ENCODE results near the gene FYN.

FYN gene

GRCh38 chr6:111831408-111831807 lies 41.8 kb downstream of the FYN start:
- no peak for DNase-seq (ENCODE audit: low read depth)

GRCh38 chr6:111829998-111830397 lies 43.3 kb downstream of the FYN start:
- no peak for DNase-seq (ENCODE audit: low read depth)

DNA sequence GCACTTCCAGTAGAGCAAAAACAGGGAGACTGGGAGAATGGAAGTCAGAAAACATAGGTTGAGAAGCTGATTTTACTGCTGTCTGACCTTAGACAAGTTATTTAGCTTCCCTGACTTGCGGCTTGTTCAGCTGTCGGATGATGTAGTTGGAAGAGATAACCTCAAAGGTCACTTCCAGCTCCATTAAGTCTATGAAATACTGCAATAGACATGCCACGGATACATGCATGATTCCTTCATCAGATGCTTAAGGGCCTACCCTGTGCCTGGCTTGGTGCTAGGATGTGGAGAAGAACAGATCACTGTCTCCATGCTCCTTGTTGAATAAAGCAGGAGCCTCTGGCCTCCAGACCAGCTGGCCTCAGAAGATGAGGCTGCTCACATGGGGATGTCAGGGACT lies 43.7 kb downstream of the FYN start:
- peak; percentile 75 for DNase-seq (ENCODE audit: low read depth)

- no peak for DNase-seq (ENCODE audit: low read depth)
These were observed 44.4 kb downstream of the FYN start for GRCh38 chr6:111828809-111829208.

- no peak for DNase-seq (ENCODE audit: low read depth)
These were observed 47.7 kb downstream of the FYN start for GRCh38 chr6:111825439-111826086.

GRCh38 chr6:111824608-111825337 lies 48.5 kb downstream of the FYN start:
- DNase-seq (ENCODE audit: low read depth): peak; percentile 32

DNA sequence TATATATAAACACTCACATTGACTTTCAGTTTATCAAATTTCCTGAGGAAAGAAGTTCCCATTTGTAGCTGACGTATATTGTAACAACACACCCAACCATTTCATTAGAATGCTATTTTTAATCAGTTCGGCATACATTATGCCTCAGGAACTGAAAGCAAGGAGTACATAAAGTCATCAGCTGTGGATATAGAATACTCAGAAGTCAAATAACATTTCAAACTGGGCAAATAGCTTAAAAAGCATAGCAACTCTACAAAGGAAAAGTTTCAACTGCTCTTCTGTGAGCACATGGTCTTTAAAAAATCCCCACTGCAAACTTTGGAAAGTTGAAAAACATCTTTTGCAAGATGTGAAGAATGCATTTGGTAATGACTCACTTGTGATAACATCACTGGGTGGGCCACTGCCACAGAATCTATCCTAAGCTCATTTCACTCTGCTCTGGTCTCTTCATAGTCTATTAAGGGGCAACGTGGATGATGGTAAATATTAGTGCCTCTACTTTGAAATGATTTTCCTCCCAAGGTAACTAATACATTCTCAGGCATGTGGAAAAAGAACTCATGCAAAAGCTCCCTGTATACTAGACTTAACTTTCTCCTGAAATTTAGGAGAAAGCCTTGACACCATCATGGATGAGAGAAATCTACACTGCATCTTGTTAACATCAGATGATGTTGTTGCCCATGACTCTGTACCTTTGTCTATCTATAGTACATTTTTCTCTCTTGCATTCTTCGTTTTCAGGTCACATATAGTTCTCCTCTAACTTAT lies 49.2 kb downstream of the FYN start:
- peak; percentile 89 for DNase-seq (ENCODE audit: low read depth)

DNA sequence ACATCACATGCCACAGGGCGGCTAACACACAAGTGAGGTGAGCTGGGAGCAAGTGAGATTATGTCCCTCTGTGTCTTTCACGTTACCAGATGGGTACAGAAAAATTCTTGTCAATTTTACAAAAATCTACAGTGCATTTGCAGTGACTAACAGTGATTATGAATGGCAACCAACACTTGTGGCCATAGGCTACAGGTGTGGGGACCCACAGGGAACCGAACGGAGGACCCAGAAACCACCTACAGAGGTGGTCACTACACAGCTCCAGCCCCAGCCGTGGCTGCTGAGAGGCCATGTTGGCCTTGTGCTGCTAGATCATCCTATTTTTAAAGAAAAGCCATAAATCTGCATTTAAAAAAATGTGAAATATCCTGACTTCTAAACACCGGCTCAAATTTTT lies 50.2 kb downstream of the FYN start:
- DNase-seq (ENCODE audit: low read depth): no peak

GRCh38 chr6:111819458-111819857 lies 53.8 kb downstream of the FYN start:
- DNase-seq (ENCODE audit: low read depth): no peak

DNA sequence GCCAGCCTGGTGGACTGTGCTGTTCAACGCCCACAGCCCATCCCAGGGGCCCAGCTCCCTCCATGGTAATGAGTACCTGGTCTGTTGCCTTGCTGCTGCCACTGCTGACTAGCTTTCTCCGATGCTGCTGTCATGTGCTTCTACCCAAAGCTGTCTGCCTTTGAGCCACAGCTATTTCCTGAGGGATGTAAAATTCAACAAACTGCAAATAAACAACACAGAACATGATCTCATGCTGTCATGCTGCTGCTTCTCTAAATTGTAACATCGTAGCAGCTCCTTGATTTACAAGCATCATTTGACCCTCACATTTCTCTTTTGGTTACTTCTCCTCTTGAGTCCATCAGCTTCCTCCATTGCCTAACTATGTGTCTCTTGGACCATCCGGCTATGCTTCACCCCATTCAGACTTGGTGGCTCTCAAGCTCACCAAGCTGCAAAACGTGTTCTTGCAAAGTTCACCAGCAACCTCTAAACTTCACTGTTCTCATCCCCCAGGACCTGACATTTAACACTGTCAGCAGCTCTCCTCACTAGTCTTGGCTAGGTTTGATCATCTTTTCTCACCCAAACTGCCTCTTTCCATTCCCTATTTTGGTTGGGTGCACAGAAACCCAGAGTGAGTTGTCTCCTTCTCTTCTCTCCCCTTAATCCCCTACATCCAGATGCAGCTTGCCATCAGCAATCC lies 54.6 kb downstream of the FYN start:
- peak; percentile 54 for DNase-seq (ENCODE audit: low read depth)

GRCh38 chr6:111817451-111818120 lies 55.7 kb downstream of the FYN start:
- DNase-seq (ENCODE audit: low read depth): no peak

- DNase-seq (ENCODE audit: low read depth): no peak
These were observed 59.5 kb downstream of the FYN start for GRCh38 chr6:111813677-111814310.

GRCh38 chr6:111813237-111813636 lies 60.0 kb downstream of the FYN start:
- peak; percentile 75 for DNase-seq (ENCODE audit: low read depth)

- peak; percentile 69 for DNase-seq (ENCODE audit: low read depth)
These were observed 60.9 kb downstream of the FYN start for GRCh38 chr6:111812060-111813038.

DNA sequence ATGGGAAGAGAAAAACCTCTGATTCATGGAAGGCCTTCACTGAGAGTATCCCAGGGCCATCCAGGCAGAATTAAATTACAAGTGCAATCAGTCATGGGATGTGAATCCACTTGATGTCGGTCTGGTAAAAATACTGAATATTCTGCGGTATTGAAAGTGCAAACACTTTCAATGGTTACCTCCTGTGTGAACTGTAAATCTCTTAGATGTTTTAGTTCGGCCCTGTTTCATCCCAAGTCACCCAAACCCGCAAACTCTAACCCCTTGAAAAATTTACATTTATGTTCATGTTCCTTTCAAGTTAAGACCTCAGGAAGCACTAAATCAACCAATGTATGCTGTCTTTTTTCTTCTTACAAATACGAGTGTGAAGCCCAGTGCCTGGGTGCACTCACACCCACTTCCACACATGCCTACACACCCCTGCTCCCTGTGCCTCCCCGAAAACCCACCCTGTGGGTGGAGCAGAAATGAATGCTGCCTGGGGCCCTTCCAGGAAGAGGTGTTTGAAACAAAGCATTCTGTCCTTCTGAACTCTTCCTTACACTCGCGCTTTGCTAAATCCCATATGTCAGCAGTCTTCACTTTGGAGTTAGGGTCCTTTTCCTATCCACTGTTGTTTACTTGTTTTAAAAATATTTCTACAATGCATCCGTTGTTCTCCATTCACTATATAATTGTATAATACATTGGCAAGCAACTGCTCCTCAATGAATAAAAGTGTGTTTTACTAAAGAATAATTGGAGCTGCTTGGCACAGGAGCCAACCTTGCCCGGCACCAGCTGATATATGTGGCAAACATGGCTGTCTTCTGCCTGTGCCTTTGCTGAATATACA lies 62.7 kb downstream of the FYN start:
- no peak for DNase-seq (ENCODE audit: low read depth)

- no peak for DNase-seq (ENCODE audit: low read depth)
These were observed 63.5 kb downstream of the FYN start for GRCh38 chr6:111809766-111810165.

GRCh38 chr6:111809264-111809663 lies 64.0 kb downstream of the FYN start:
- DNase-seq (ENCODE audit: low read depth): peak; percentile 27

DNA sequence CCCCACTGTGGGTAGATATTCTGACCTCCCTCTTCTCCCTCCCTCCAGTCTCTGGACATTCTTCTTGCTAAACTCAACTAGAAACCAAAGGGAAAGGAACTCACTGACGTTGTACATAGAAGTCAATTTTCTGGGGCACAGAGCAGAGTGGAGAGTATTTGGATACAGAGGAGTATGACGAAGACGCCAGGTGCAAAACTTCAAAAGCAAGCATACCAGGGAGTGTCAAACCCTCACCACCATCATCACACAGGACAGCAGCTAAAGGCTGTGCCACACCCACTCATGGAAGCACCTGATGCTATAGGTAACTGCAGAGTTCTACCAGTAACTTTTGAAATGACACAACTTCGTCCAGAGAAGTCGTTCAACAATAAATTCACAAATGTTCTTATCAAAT lies 64.8 kb downstream of the FYN start:
- no peak for DNase-seq (ENCODE audit: low read depth)

Measured in amniotic epithelial cell (primary cell).